Measurements from ENCODE around the gene NEK1.
"Not testable (repeated sequence)": the region's sequence is repeated elsewhere in the genome, so short reads cannot be mapped to it uniquely, and the experiment has no call there.

Gene NEK1

DNA sequence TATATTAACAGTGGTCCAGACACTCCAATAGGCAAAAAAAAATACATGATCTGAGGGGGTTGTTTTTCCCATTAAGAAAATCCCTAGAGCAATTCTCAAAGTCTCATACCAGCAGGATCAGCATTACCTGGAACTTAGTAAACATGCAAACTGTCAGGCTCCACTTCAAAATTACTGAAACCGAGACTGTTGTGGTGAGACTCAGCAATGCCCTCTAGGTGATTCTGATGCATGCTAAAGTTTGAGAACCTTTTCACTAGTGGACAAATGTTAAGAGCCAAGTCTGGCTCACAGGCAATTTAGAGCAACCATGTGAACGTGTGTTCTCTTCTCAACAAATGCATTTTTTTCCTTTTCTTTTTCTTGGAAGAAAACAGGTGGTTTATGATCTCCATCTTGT, 30.2 kb downstream of the NEK1 start:
- H3K4me3 ChIP-seq (ENCODE audit: low read depth in 1 of 2, low read length in 2 of 2): no peak overlapping the region
- H3K27me3 ChIP-seq (ENCODE audit: low read depth, low read length): no peaks in the 10 kb centered on the region
- H3K9me3 ChIP-seq (ENCODE audit: control insufficient read depth in 1 of 2, low read length in 2 of 2): no peaks in the 10 kb centered on the region
- H3K4me1 ChIP-seq (ENCODE audit: control insufficient read depth in 1 of 2, insufficient read depth in 2 of 2, low read length in 2 of 2): no peaks in the 10 kb centered on the region
- peaks cover 0 to 14% of the 10 kb centered on the region in 2 donors for H3K36me3 ChIP-seq (ENCODE audit: control insufficient read depth in 1 of 2, insufficient read depth in 2 of 2, low read length in 2 of 2)
- H3K27ac ChIP-seq (ENCODE audit: low read length): no peak overlapping the region

DNA sequence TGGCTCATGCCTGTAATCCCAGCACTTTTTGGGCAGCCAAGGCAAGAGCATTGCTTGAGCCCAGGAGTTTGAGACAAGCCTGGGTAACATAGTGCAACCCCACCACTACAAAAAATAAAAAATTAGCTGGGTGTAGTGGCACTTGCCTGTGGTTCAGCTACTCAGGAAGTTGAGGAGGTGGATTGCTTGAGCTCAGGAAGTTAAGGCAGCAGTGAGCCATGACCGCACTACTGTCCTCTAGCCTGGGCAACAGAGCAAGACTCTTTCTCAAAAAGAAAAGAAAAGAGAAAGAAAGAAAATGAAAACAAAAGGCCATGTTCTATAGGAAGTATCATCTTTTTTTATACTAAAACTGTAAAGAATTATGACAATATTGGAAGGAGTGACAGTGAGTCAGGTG, 38.5 kb downstream of the NEK1 start:
- Histone ChIP-seq H3K36me3 (ENCODE audit: control insufficient read depth in 1 of 2, insufficient read depth in 2 of 2, low read length in 2 of 2) (peaks cover 4 to 27% of the 10 kb centered on the region in 2 donors), H3K9me3 (ENCODE audit: control insufficient read depth in 1 of 2, low read length in 2 of 2) (no peaks in the 10 kb centered on the region), H3K27me3 (ENCODE audit: low read depth, low read length) (no peaks in the 10 kb centered on the region), H3K4me1 (ENCODE audit: control insufficient read depth in 1 of 2, insufficient read depth in 2 of 2, low read length in 2 of 2) (no peaks in the 10 kb centered on the region), H3K27ac (ENCODE audit: low read length) (no peak overlapping the region), H3K4me3 (ENCODE audit: low read depth in 1 of 2, low read length in 2 of 2) (no peak overlapping the region)

DNA sequence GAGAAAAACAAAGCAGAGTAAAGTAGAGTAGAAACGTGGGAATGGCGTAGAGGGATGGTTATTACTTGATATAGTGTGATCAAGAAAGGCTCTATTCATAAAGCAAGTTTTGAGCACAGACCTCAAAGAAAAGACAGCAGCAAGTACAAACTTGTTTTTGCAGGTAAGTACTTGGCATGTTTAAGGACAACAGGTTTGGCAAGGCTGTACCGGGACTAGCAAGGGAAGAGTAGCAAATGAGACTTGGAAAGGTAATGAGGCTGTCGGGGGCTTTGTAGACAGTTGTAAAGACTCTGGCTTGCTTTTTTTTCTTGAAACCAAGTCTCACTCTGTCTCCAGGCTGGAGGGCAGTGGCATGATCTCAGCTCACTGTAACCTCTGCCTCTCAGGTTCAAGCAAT, 40.9 kb downstream of the NEK1 start:
- H3K27me3 ChIP-seq (ENCODE audit: low read depth, low read length): no peaks in the 10 kb centered on the region
- no peak overlapping the region for H3K4me3 ChIP-seq (ENCODE audit: low read depth in 1 of 2, low read length in 2 of 2)
- peaks cover 4 to 27% of the 10 kb centered on the region in 2 donors for H3K36me3 ChIP-seq (ENCODE audit: control insufficient read depth in 1 of 2, insufficient read depth in 2 of 2, low read length in 2 of 2)
- H3K9me3 ChIP-seq (ENCODE audit: control insufficient read depth in 1 of 2, low read length in 2 of 2): no peaks in the 10 kb centered on the region
- no peak overlapping the region for H3K27ac ChIP-seq (ENCODE audit: low read length)
- H3K4me1 ChIP-seq (ENCODE audit: control insufficient read depth in 1 of 2, insufficient read depth in 2 of 2, low read length in 2 of 2): no peaks in the 10 kb centered on the region

DNA sequence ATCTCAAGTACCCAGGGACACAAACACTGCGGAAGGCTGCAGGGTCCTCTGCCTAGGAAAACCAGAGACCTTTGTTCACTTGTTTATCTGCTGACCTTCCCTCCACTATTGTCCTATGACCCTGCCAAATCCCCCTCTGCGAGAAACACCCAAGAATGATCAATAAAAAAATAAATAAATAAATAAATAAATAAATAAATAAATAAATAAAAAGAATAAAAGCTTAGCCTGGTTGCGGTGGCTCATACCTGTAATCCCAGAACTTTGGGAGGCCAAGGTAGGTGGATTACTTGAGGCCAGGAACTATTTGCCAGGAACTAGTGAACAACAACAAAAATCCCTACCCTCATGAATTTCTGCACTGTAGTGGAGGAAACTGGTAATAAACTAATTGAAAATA, 41.4 kb downstream of the NEK1 start:
- not testable (repeated sequence) for H3K4me3 ChIP-seq (ENCODE audit: low read depth in 1 of 2, low read length in 2 of 2); H3K9me3 ChIP-seq (ENCODE audit: control insufficient read depth in 1 of 2, low read length in 2 of 2); H3K27ac ChIP-seq (ENCODE audit: low read length); H3K4me1 ChIP-seq (ENCODE audit: control insufficient read depth in 1 of 2, insufficient read depth in 2 of 2, low read length in 2 of 2); H3K27me3 ChIP-seq (ENCODE audit: low read depth, low read length)
- H3K36me3 ChIP-seq (ENCODE audit: control insufficient read depth in 1 of 2, insufficient read depth in 2 of 2, low read length in 2 of 2): peaks cover under 1 to 23% of the 10 kb centered on the region in 2 donors

DNA sequence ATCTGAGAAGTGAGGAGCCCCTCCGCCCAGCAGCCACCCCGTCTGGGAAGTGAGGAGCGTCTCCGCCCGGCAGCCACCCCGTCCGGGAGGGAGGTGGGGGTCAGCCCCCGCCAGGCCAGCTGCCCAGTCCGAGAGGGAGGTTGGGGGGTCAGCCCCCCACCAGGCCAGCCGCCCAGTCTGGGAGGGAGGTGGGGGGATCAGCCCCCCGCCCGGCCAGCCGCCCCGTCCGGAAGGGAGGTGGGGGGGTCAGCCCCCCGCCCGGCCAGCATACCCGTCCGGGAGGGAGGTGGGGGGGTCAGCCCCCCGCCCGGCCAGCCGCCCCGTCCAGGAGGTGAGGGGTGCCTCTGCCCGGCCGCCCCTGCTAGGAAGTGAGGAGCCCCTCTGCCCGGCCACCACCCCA, 42.1 kb downstream of the NEK1 start:
- not testable (repeated sequence) for H3K9me3 ChIP-seq (ENCODE audit: control insufficient read depth in 1 of 2, low read length in 2 of 2); H3K27me3 ChIP-seq (ENCODE audit: low read depth, low read length); H3K27ac ChIP-seq (ENCODE audit: low read length); H3K4me1 ChIP-seq (ENCODE audit: control insufficient read depth in 1 of 2, insufficient read depth in 2 of 2, low read length in 2 of 2); H3K4me3 ChIP-seq (ENCODE audit: low read depth in 1 of 2, low read length in 2 of 2)
- peaks cover 0 to 18% of the 10 kb centered on the region in 2 donors for H3K36me3 ChIP-seq (ENCODE audit: control insufficient read depth in 1 of 2, insufficient read depth in 2 of 2, low read length in 2 of 2)

DNA sequence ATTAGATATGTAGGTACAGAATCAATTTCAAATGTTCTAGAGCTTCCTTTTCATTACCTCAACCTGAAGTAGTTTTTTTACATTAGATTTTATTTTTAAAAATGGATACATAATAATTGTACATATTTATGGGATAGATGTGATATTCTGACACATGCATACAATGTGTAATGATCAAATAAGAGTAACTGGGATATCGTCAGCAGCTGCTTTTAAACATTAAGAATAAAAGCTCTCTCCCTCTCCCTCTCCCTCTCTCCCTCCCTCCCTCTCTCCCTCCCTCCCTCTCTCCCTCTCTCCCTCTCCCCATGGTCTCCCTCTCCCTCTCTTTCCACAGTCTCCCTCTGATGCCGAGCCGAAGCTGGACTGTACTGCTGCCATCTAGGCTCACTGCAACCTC, 43.2 kb downstream of the NEK1 start:
- H3K4me1 ChIP-seq (ENCODE audit: control insufficient read depth in 1 of 2, insufficient read depth in 2 of 2, low read length in 2 of 2); H3K9me3 ChIP-seq (ENCODE audit: control insufficient read depth in 1 of 2, low read length in 2 of 2); H3K27ac ChIP-seq (ENCODE audit: low read length); H3K27me3 ChIP-seq (ENCODE audit: low read depth, low read length); H3K36me3 ChIP-seq (ENCODE audit: control insufficient read depth in 1 of 2, insufficient read depth in 2 of 2, low read length in 2 of 2); H3K4me3 ChIP-seq (ENCODE audit: low read depth in 1 of 2, low read length in 2 of 2): not testable (repeated sequence)

DNA sequence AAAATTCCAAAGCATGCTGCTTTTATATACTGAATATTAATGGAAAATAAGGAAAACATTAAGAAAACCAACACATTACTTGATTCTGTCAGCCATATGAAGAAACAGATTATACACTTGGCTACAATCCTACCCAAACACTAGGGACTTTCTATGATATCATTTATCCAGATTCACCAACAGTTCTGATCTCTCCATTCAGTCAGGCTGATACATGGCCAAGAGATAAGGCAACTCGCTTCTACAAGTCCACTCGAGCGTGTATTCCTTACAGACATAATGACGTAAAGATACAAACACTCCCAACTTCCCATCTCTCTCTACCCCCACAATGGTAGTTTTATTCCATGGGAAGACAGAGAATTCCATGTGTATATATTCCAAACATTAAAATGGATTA, 44.5 kb downstream of the NEK1 start:
- no peak overlapping the region for H3K4me3 ChIP-seq (ENCODE audit: low read depth in 1 of 2, low read length in 2 of 2)

DNA sequence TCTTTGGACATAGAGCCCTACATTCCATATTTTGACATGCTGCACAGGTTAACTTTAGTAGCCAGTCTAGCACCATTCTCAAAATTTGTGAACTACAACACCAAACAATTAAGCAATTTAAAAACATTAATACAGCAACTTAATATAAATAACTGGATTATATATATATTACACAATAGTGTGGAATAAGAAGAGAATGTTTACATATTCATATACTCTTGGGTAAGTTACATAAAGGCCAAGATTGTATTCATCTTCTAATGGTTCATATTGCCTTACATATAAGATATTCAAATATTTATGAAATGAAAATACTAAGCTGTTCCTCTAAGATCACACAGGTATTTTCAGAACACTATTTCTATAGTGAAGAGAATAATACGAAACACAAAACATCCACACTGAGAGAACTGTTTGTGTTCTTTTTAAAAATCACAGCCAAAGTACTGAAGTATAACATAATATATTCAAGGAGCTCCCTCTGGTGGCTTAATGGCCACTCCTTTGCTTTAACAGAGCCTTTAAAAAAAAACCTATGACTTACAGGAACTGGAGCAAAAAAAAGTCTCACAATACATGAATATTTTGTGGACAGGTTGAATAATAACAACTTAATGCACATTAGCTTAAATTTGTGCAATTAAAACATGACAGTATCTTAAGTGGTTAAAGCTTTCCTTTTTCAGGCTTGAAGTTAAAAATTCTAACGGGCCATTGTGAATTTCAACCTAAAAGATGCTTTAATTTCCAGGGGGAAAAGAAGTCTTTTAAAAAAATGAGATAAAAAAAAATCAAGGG, 46.2 kb downstream of the NEK1 start:
- no peaks in the 10 kb centered on the region for H3K9me3 ChIP-seq (ENCODE audit: control insufficient read depth in 1 of 2, low read length in 2 of 2)

More for the DNA sequence above, 44.5 kb downstream of the NEK1 start:
- Histone ChIP-seq H3K4me1 (ENCODE audit: control insufficient read depth in 1 of 2, insufficient read depth in 2 of 2, low read length in 2 of 2) (peaks cover 0 to 4% of the 10 kb centered on the region in 2 donors), H3K36me3 (ENCODE audit: control insufficient read depth in 1 of 2, insufficient read depth in 2 of 2, low read length in 2 of 2) (peaks cover 0 to 9% of the 10 kb centered on the region in 2 donors), H3K27me3 (ENCODE audit: low read depth, low read length) (no peaks in the 10 kb centered on the region), H3K27ac (ENCODE audit: low read length) (no peak overlapping the region), H3K9me3 (ENCODE audit: control insufficient read depth in 1 of 2, low read length in 2 of 2) (no peaks in the 10 kb centered on the region)

DNA sequence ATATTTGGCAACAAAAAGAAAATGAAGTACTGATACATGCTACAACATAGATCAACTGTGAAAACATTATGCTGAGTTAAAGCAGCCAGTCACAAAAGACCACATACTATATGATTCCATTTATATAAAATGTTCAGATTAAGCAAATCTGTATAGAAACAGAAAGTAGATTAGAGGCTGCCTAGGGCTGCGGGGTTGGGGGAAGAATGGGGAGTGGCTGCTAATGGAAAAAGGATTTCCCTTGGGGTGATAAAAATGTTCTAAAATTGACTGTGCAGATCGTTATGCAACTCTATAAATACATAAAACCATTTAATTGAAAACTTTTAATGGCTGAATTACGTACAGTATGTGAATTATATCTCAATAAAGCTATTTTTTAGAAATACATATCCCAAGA, 46.8 kb downstream of the NEK1 start:
- no peak overlapping the region for H3K4me3 ChIP-seq (ENCODE audit: low read depth in 1 of 2, low read length in 2 of 2)

More for the DNA sequence above, 46.2 kb downstream of the NEK1 start:
- no peak overlapping the region for H3K4me3 ChIP-seq (ENCODE audit: low read depth in 1 of 2, low read length in 2 of 2)
- peaks cover 0 to 4% of the 10 kb centered on the region in 2 donors for H3K4me1 ChIP-seq (ENCODE audit: control insufficient read depth in 1 of 2, insufficient read depth in 2 of 2, low read length in 2 of 2)
- H3K27ac ChIP-seq (ENCODE audit: low read length): no peak overlapping the region
- H3K36me3 ChIP-seq (ENCODE audit: control insufficient read depth in 1 of 2, insufficient read depth in 2 of 2, low read length in 2 of 2): peaks cover 0 to under 1% of the 10 kb centered on the region in 2 donors
- no peaks in the 10 kb centered on the region for H3K27me3 ChIP-seq (ENCODE audit: low read depth, low read length)

DNA sequence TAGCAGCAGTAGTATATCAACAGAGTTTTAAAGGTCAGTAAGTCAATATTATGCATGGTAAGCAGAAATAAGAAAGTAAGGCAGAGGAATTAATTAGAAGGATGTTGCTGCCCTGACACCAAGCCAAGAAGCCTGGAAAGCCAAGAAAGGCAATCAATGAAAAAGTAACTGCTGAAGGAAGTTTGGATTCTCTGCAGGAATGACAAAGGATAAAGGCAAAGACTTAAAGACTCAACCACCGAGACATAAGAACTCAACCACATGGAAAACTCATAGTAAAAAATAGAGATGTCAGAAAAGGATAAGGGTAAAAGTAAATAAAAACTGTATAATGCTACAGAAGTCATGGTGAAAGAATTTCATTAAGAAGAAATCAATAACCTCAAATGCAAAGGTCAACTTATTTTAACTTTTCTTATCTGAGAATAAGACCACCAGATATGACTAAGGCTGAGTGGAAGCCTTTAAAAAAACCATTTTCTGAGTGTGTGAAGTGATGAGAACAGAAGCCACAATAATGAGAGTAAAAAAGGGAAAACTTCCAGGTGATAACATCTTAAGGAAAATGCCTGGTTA, 55.2 kb downstream of the NEK1 start:
- Histone ChIP-seq H3K4me1 (ENCODE audit: control insufficient read depth in 1 of 2, insufficient read depth in 2 of 2, low read length in 2 of 2) (peaks cover 4 to 18% of the 10 kb centered on the region in 2 donors), H3K27me3 (ENCODE audit: low read depth, low read length) (no peaks in the 10 kb centered on the region), H3K9me3 (ENCODE audit: control insufficient read depth in 1 of 2, low read length in 2 of 2) (peaks cover 0 to 7% of the 10 kb centered on the region in 2 donors), H3K4me3 (ENCODE audit: low read depth in 1 of 2, low read length in 2 of 2) (no peak overlapping the region), H3K36me3 (ENCODE audit: control insufficient read depth in 1 of 2, insufficient read depth in 2 of 2, low read length in 2 of 2) (peaks cover 0 to 21% of the 10 kb centered on the region in 2 donors), H3K27ac (ENCODE audit: low read length) (no peak overlapping the region)

More for the DNA sequence above, 46.8 kb downstream of the NEK1 start:
- Histone ChIP-seq H3K9me3 (ENCODE audit: control insufficient read depth in 1 of 2, low read length in 2 of 2) (no peaks in the 10 kb centered on the region), H3K36me3 (ENCODE audit: control insufficient read depth in 1 of 2, insufficient read depth in 2 of 2, low read length in 2 of 2) (no peaks in the 10 kb centered on the region), H3K4me1 (ENCODE audit: control insufficient read depth in 1 of 2, insufficient read depth in 2 of 2, low read length in 2 of 2) (peaks cover 0 to 4% of the 10 kb centered on the region in 2 donors), H3K27ac (ENCODE audit: low read length) (no peak overlapping the region), H3K27me3 (ENCODE audit: low read depth, low read length) (no peaks in the 10 kb centered on the region)

DNA sequence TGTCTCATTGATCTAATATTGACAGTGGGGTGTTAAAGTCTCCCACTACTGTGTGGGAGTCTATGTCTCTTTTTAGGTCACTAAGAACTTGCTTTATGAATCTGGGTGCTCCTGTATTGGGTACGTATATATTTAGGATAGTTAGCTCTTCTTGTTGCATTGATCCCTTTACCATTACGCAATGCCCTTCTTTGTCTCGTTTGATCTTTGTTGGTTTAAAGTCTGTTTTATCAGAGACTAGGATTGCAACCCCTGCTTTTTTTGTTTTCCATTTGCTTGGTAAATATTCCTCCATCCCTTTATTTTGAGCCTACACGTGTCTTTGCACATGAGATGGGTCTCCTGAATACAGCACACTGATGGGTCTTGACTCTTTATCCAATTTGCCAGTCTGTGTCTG, 65.8 kb downstream of the NEK1 start:
- H3K4me3 ChIP-seq (ENCODE audit: low read depth in 1 of 2, low read length in 2 of 2); H3K36me3 ChIP-seq (ENCODE audit: control insufficient read depth in 1 of 2, insufficient read depth in 2 of 2, low read length in 2 of 2); H3K9me3 ChIP-seq (ENCODE audit: control insufficient read depth in 1 of 2, low read length in 2 of 2); H3K27me3 ChIP-seq (ENCODE audit: low read depth, low read length); H3K27ac ChIP-seq (ENCODE audit: low read length); H3K4me1 ChIP-seq (ENCODE audit: control insufficient read depth in 1 of 2, insufficient read depth in 2 of 2, low read length in 2 of 2): not testable (repeated sequence)

DNA sequence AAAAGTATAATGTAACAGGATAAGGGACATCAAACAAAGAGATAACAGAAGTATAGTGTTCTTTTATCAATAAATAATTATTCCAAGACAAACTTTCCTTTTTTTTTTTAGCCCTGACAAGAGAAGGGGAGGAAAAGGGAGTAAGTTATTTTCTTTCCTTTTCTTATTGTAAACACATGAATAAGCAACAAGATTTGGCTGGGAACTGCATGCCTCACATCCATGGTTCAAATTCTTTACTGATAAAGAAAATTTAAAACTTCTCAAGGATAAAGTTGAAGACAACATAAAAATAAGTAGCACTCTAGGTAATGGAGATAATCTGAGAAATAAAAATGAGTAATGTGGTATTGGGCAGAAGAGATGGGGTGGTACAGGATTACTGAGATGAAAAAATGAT, 71.6 kb downstream of the NEK1 start:
- Histone ChIP-seq H3K27ac (ENCODE audit: low read length) (no peak overlapping the region), H3K4me3 (ENCODE audit: low read depth in 1 of 2, low read length in 2 of 2) (no peak overlapping the region), H3K4me1 (ENCODE audit: control insufficient read depth in 1 of 2, insufficient read depth in 2 of 2, low read length in 2 of 2) (no peaks in the 10 kb centered on the region), H3K27me3 (ENCODE audit: low read depth, low read length) (no peaks in the 10 kb centered on the region), H3K9me3 (ENCODE audit: control insufficient read depth in 1 of 2, low read length in 2 of 2) (no peaks in the 10 kb centered on the region), H3K36me3 (ENCODE audit: control insufficient read depth in 1 of 2, insufficient read depth in 2 of 2, low read length in 2 of 2) (peaks cover 0 to 11% of the 10 kb centered on the region in 2 donors)
